Measurements from ENCODE around the gene RAD50.

RAD50 gene

DNA sequence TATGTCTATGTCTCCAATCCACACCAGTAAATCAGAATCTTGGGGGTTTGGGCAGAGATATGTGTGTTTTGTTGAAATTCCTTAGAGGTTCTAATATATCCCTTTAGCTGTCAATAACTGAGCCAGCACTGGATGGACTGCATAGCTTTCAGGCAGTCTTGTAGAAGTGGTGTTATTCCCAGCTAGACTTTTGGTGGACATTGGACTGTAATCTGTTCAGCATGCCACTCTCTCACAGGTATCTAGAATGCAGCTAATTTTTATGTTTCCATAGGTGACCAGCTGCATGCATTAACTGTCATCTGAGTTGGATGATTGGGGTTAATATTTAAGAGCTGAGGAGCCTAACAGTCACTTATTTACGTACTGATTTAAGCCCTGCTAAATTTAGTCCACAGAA is 56.1 kb downstream of the RAD50 start:
- TF ChIP-seq, protein P1, sequence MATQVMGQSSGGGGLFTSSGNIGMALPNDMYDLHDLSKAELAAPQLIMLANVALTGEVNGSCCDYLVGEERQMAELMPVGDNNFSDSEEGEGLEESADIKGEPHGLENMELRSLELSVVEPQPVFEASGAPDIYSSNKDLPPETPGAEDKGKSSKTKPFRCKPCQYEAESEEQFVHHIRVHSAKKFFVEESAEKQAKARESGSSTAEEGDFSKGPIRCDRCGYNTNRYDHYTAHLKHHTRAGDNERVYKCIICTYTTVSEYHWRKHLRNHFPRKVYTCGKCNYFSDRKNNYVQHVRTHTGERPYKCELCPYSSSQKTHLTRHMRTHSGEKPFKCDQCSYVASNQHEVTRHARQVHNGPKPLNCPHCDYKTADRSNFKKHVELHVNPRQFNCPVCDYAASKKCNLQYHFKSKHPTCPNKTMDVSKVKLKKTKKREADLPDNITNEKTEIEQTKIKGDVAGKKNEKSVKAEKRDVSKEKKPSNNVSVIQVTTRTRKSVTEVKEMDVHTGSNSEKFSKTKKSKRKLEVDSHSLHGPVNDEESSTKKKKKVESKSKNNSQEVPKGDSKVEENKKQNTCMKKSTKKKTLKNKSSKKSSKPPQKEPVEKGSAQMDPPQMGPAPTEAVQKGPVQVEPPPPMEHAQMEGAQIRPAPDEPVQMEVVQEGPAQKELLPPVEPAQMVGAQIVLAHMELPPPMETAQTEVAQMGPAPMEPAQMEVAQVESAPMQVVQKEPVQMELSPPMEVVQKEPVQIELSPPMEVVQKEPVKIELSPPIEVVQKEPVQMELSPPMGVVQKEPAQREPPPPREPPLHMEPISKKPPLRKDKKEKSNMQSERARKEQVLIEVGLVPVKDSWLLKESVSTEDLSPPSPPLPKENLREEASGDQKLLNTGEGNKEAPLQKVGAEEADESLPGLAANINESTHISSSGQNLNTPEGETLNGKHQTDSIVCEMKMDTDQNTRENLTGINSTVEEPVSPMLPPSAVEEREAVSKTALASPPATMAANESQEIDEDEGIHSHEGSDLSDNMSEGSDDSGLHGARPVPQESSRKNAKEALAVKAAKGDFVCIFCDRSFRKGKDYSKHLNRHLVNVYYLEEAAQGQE (IDR thresholded peaks at IDR 0.05; ENCODE audit: insufficient read depth in 1 of 2, low read depth in 2 of 2, low read length in 2 of 2): no peak
- no peak for TF ChIP-seq POLR2AphosphoS5 (IDR thresholded peaks at IDR 0.05; ENCODE audit: low read depth, low read length)
- TF ChIP-seq FOXP2 (optimal IDR thresholded peaks at IDR 0.05; ENCODE audit: borderline replicate concordance, extremely low read depth, extremely low read length, insufficient read depth): no peak

DNA sequence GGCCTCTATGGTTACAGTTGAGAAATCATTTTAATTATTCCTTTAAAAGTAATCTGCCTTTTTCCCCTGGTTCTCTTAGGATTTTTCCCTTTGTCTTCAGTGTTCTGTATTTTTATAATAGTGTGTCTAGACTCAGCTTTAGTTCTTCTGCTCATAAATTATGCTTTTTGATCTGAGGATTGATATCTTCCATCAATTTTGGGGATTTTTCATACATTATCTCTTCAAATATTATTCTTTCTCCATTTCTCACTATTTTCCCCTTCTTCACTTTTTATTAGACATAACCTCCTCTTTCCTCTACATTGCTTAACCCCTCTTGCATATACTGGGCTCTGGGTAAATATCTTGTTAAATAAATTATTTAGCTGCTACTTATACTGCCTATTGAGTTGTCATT is 64.9 kb downstream of the RAD50 start:
- TF ChIP-seq SIN3A (IDR thresholded peaks at IDR 0.05; ENCODE audit: borderline replicate concordance, insufficient read depth, low read length) (no peak), POLR2AphosphoS5 (IDR thresholded peaks at IDR 0.05; ENCODE audit: low read depth, low read length) (no peak), FOXP2 (optimal IDR thresholded peaks at IDR 0.05; ENCODE audit: borderline replicate concordance, extremely low read depth, extremely low read length, insufficient read depth) (no peak), TAF1 (IDR thresholded peaks at IDR 0.05; ENCODE audit: borderline replicate concordance, insufficient read depth, low read length) (no peak)
- TF ChIP-seq, protein P1 (IDR thresholded peaks at IDR 0.05; ENCODE audit: insufficient read depth in 1 of 2, low read depth in 2 of 2, low read length in 2 of 2): no peak

DNA sequence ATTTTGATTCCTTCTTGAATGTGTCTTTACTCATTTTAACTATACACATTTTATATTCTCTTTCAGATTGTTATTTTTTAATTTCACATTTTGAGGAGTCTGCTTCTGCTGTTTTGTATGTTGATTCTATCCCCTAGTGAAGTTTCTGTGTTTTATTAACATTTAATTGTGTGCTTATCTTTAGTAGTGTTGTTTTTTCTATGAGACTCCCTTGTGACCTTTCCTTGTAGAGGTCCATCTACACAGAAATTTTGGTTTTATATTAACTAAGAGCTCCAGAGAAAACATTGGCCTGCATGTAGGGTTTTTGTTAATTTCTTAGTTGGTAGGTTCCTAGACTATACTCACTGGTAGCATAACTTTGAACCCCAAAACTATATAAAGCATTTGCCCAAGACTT is 65.8 kb downstream of the RAD50 start:
- TF ChIP-seq SIN3A (IDR thresholded peaks at IDR 0.05; ENCODE audit: borderline replicate concordance, insufficient read depth, low read length): no peak
- no peak for TF ChIP-seq FOXP2 (optimal IDR thresholded peaks at IDR 0.05; ENCODE audit: borderline replicate concordance, extremely low read depth, extremely low read length, insufficient read depth)
- TF ChIP-seq, protein P1 (IDR thresholded peaks at IDR 0.05; ENCODE audit: insufficient read depth in 1 of 2, low read depth in 2 of 2, low read length in 2 of 2): no peak
- no peak for TF ChIP-seq TAF1 (IDR thresholded peaks at IDR 0.05; ENCODE audit: borderline replicate concordance, insufficient read depth, low read length)
- TF ChIP-seq POLR2AphosphoS5 (IDR thresholded peaks at IDR 0.05; ENCODE audit: low read depth, low read length): no peak

DNA sequence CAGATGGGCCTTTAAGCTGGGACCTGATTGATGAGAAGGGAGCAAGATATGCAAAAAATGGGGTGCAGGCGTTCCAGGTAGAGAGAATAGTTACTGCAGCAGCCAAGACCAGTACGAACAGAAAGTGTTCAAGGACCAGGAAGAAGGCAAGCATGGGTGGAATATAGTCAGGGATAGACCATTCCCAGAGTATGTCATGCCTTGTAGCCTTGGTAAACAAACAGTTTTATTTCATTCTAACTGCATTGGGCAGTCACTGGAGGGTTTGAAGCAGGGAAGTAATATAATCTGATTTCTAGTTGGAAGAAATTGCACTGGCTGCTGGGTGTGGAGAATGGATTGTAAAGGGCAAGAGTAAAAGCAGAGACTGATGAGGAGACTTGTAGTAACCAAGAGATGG is 70.7 kb downstream of the RAD50 start:
- TF ChIP-seq POLR2AphosphoS5 (IDR thresholded peaks at IDR 0.05; ENCODE audit: low read depth, low read length) (no peak), FOXP2 (optimal IDR thresholded peaks at IDR 0.05; ENCODE audit: borderline replicate concordance, extremely low read depth, extremely low read length, insufficient read depth) (no peak), SIN3A (IDR thresholded peaks at IDR 0.05; ENCODE audit: borderline replicate concordance, insufficient read depth, low read length) (no peak), TAF1 (IDR thresholded peaks at IDR 0.05; ENCODE audit: borderline replicate concordance, insufficient read depth, low read length) (no peak)
- TF ChIP-seq, protein P1 (IDR thresholded peaks at IDR 0.05; ENCODE audit: insufficient read depth in 1 of 2, low read depth in 2 of 2, low read length in 2 of 2): no peak

DNA sequence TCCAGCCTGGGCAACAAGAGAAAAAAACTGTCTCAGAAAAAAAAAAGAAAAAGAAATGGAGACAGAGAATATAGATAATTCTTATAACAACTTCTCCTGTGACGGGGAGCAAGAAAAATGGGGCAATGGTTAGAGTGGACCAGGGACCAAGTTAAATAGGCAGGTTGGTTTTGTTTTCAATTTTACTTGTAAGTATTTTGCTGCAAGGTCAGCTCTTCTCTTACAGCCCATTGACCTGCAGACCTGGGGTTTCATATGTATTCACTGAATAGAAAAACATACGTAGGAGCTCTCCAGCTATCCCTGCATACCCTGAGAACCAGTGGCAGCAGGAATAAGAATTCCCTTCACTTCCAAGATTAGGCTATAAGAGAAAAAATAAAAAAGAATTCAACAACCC is 72.0 kb downstream of the RAD50 start:
- no peak for TF ChIP-seq SIN3A (IDR thresholded peaks at IDR 0.05; ENCODE audit: borderline replicate concordance, insufficient read depth, low read length)
- TF ChIP-seq TAF1 (IDR thresholded peaks at IDR 0.05; ENCODE audit: borderline replicate concordance, insufficient read depth, low read length): no peak

Data from PFSK-1 (cell line).